WTC11 (cell line): ENCODE data around the gene OCIAD1.

Experiments
- CBFB ChIP-seq: sonication (generic); formaldehyde crosslinking; IDR thresholded peaks from 2 replicates; pipeline ENCODE4 v1.8.1; 2022; ENCODE audit warnings: mild to moderate bottlenecking, low read depth, missing genetic modification reagents
- CTCF ChIP-seq: fragments of 200-600 bp; IDR thresholded peaks from 2 replicates; pipeline ENCODE4 v1.8.0; 2022; ENCODE audit warnings: antibody characterized with exemption
- TF ChIP-seq, protein P1 (sequence below): sonication (generic); formaldehyde crosslinking; IDR thresholded peaks from 2 replicates; pipeline ENCODE4 v1.8.1; 2022; ENCODE audit warnings: mild to moderate bottlenecking, missing genetic modification reagents, moderate library complexity, borderline replicate concordance
- TF ChIP-seq, protein P2 (sequence below): sonication (generic); formaldehyde crosslinking; IDR thresholded peaks from 2 replicates; pipeline ENCODE4 v1.8.1; 2023; ENCODE audit warnings: mild to moderate bottlenecking, missing genetic modification reagents, moderate library complexity
- TF ChIP-seq, protein P3 (sequence below): sonication (generic); formaldehyde crosslinking; IDR thresholded peaks from 2 replicates; pipeline ENCODE4 v1.8.1; 2023; ENCODE audit warnings: mild to moderate bottlenecking, moderate library complexity, missing genetic modification reagents
- TF ChIP-seq, protein P4 (sequence below): sonication (generic); formaldehyde crosslinking; IDR thresholded peaks from 2 replicates; pipeline ENCODE4 v1.8.0; 2022; ENCODE audit warnings: missing genetic modification reagents

- TF ChIP-seq, protein P1, sequence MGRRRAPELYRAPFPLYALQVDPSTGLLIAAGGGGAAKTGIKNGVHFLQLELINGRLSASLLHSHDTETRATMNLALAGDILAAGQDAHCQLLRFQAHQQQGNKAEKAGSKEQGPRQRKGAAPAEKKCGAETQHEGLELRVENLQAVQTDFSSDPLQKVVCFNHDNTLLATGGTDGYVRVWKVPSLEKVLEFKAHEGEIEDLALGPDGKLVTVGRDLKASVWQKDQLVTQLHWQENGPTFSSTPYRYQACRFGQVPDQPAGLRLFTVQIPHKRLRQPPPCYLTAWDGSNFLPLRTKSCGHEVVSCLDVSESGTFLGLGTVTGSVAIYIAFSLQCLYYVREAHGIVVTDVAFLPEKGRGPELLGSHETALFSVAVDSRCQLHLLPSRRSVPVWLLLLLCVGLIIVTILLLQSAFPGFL (CRISPR knock-in tag) = no peak
- TF ChIP-seq CBFB (CRISPR knock-in tag) (no peak), CTCF (no peak)
- TF ChIP-seq, protein P2, sequence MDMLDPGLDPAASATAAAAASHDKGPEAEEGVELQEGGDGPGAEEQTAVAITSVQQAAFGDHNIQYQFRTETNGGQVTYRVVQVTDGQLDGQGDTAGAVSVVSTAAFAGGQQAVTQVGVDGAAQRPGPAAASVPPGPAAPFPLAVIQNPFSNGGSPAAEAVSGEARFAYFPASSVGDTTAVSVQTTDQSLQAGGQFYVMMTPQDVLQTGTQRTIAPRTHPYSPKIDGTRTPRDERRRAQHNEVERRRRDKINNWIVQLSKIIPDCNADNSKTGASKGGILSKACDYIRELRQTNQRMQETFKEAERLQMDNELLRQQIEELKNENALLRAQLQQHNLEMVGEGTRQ (CRISPR knock-in tag) = no peak
- TF ChIP-seq, protein P3, sequence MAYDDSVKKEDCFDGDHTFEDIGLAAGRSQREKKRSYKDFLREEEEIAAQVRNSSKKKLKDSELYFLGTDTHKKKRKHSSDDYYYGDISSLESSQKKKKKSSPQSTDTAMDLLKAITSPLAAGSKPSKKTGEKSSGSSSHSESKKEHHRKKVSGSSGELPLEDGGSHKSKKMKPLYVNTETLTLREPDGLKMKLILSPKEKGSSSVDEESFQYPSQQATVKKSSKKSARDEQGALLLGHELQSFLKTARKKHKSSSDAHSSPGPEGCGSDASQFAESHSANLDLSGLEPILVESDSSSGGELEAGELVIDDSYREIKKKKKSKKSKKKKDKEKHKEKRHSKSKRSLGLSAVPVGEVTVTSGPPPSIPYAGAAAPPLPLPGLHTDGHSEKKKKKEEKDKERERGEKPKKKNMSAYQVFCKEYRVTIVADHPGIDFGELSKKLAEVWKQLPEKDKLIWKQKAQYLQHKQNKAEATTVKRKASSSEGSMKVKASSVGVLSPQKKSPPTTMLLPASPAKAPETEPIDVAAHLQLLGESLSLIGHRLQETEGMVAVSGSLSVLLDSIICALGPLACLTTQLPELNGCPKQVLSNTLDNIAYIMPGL (CRISPR knock-in tag) = no peak
- TF ChIP-seq, protein P4, sequence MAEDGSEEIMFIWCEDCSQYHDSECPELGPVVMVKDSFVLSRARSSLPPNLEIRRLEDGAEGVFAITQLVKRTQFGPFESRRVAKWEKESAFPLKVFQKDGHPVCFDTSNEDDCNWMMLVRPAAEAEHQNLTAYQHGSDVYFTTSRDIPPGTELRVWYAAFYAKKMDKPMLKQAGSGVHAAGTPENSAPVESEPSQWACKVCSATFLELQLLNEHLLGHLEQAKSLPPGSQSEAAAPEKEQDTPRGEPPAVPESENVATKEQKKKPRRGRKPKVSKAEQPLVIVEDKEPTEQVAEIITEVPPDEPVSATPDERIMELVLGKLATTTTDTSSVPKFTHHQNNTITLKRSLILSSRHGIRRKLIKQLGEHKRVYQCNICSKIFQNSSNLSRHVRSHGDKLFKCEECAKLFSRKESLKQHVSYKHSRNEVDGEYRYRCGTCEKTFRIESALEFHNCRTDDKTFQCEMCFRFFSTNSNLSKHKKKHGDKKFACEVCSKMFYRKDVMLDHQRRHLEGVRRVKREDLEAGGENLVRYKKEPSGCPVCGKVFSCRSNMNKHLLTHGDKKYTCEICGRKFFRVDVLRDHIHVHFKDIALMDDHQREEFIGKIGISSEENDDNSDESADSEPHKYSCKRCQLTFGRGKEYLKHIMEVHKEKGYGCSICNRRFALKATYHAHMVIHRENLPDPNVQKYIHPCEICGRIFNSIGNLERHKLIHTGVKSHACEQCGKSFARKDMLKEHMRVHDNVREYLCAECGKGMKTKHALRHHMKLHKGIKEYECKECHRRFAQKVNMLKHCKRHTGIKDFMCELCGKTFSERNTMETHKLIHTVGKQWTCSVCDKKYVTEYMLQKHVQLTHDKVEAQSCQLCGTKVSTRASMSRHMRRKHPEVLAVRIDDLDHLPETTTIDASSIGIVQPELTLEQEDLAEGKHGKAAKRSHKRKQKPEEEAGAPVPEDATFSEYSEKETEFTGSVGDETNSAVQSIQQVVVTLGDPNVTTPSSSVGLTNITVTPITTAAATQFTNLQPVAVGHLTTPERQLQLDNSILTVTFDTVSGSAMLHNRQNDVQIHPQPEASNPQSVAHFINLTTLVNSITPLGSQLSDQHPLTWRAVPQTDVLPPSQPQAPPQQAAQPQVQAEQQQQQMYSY (CRISPR knock-in tag) = no peak
Measured at GRCh38 chr4:48786549-48786948, 44.3 kb upstream of the OCIAD1 start.
